H9 (cell line): ENCODE data around the gene IRX2. TPM values are rescaled to one million over a fixed set of nuclear protein-coding genes. Genes with fewer than 3 reads are reported as not detected.

Experiments
- DNase-seq: peaks from one replicate; pipeline ENCODE4 v3.0.0-alpha.2; 2017
- H2AFZ ChIP-seq: one replicate; pipeline ENCODE4 v1.6.1; 2013; ENCODE audit warnings: mild to moderate bottlenecking, low read length, control low read depth, moderate library complexity
- H2AK5ac ChIP-seq: 2 replicates; pipeline ENCODE4 v1.6.1; 2013; ENCODE audit warnings: low read length, control low read depth, mixed read lengths; ENCODE audit not compliant: insufficient read length
- H2BK120ac ChIP-seq: one replicate; pipeline ENCODE4 v1.6.1; 2013; ENCODE audit warnings: low read depth, mild to moderate bottlenecking, low read length, control low read depth, inconsistent platforms; ENCODE audit not compliant: poor library complexity, severe bottlenecking
- H2BK12ac ChIP-seq: 2 replicates; pipeline ENCODE4 v1.6.1; 2013; ENCODE audit warnings: low read length, control low read depth, mixed read lengths, low read depth; ENCODE audit not compliant: insufficient read length
- H2BK15ac ChIP-seq: 2 replicates; pipeline ENCODE4 v1.6.1; 2013; ENCODE audit warnings: low read depth, low read length, control low read depth
- H2BK20ac ChIP-seq: one replicate; pipeline ENCODE4 v1.6.1; 2013; ENCODE audit warnings: low read depth, mild to moderate bottlenecking, low read length, control low read depth, inconsistent platforms; ENCODE audit not compliant: poor library complexity, severe bottlenecking
- H2BK5ac ChIP-seq: 2 replicates; pipeline ENCODE4 v1.6.1; 2013; ENCODE audit warnings: low read length, control low read depth, mixed read lengths; ENCODE audit not compliant: insufficient read length
- H3K14ac ChIP-seq: 2 replicates; pipeline ENCODE4 v1.6.1; 2013; ENCODE audit warnings: low read length, control low read depth; ENCODE audit not compliant: insufficient read depth
- H3K18ac ChIP-seq: 2 replicates; pipeline ENCODE4 v1.6.1; 2013; ENCODE audit warnings: low read depth, mild to moderate bottlenecking, mixed read lengths, low read length, control low read depth; ENCODE audit not compliant: insufficient read length
- H3K23ac ChIP-seq: 2 replicates; pipeline ENCODE4 v1.6.1; 2013; ENCODE audit warnings: low read length, control low read depth, mixed read lengths, low read depth; ENCODE audit not compliant: insufficient read length
- H3K23me2 ChIP-seq: 2 replicates; pipeline ENCODE4 v1.6.1; 2013; ENCODE audit warnings: low read depth, mild to moderate bottlenecking, mixed read lengths, low read length, control low read depth; ENCODE audit not compliant: insufficient read length, poor library complexity, severe bottlenecking
- H3K27ac ChIP-seq: 2 replicates; pipeline ENCODE4 v1.5.1; 2013; ENCODE audit warnings: low read length, control low read depth, mixed read lengths, low read depth; ENCODE audit not compliant: insufficient read length
- H3K27me3 ChIP-seq: 2 replicates; pipeline ENCODE4 v1.6.1; 2013; ENCODE audit warnings: low read length, control low read depth, inconsistent platforms; ENCODE audit not compliant: insufficient read depth
- H3K4ac ChIP-seq: 2 replicates; pipeline ENCODE4 v1.6.1; 2013; ENCODE audit warnings: low read depth, mild to moderate bottlenecking, control low read depth, inconsistent platforms, low read length, moderate library complexity
- H3K4me1 ChIP-seq: 2 replicates; pipeline ENCODE4 v1.6.1; 2013; ENCODE audit warnings: low read length, control low read depth, inconsistent platforms; ENCODE audit not compliant: insufficient read depth
- H3K4me2 ChIP-seq: 2 replicates; pipeline ENCODE4 v1.6.1; 2013; ENCODE audit warnings: low read length, control low read depth, mixed read lengths; ENCODE audit not compliant: insufficient read length, insufficient read depth
- H3K56ac ChIP-seq: 2 replicates; pipeline ENCODE4 v1.6.1; 2013; ENCODE audit warnings: low read depth, mild to moderate bottlenecking, mixed read lengths, low read length, control low read depth; ENCODE audit not compliant: insufficient read length
- H3K79me1 ChIP-seq: 2 replicates; pipeline ENCODE4 v1.6.1; 2013; ENCODE audit warnings: low read depth, mild to moderate bottlenecking, moderate library complexity, low read length, control low read depth, inconsistent platforms; ENCODE audit not compliant: insufficient read depth, poor library complexity, severe bottlenecking
- H3K79me2 ChIP-seq: 2 replicates; pipeline ENCODE4 v1.6.1; 2013; ENCODE audit warnings: low read length, control low read depth, inconsistent platforms; ENCODE audit not compliant: insufficient read depth
- H3K9ac ChIP-seq: 2 replicates; pipeline ENCODE4 v1.6.1; 2013; ENCODE audit warnings: low read length, control low read depth, mixed read lengths; ENCODE audit not compliant: insufficient read length; ENCODE audit errors: extremely low read depth
- H3K9me3 ChIP-seq: one replicate; pipeline ENCODE4 v1.6.1; 2013; ENCODE audit warnings: low read depth, low read length, inconsistent platforms; ENCODE audit not compliant: control insufficient read depth
- H3T11ph ChIP-seq: one replicate; pipeline ENCODE4 v1.6.1; 2013; ENCODE audit warnings: mild to moderate bottlenecking, low read length, control low read depth, inconsistent platforms
- H4K20me1 ChIP-seq: one replicate; pipeline ENCODE4 v1.6.1; 2013; ENCODE audit not compliant: control insufficient read depth, insufficient read length, insufficient read depth
- H4K5ac ChIP-seq: 2 replicates; pipeline ENCODE4 v1.6.1; 2013; ENCODE audit warnings: low read depth, mild to moderate bottlenecking, mixed read lengths, low read length, control low read depth; ENCODE audit not compliant: insufficient read length
- H4K8ac ChIP-seq: replicated peaks from 2 replicates; pipeline ENCODE4 v1.6.1; 2013; ENCODE audit warnings: low read length, control low read depth, mixed read lengths, low read depth; ENCODE audit not compliant: insufficient read length
- H4K91ac ChIP-seq: 2 replicates; pipeline ENCODE4 v1.6.1; 2013; ENCODE audit warnings: low read depth, mild to moderate bottlenecking, moderate library complexity, mixed read lengths, low read length, control low read depth; ENCODE audit not compliant: insufficient read length
- H3K27ac Mint-ChIP-seq, 3 experiments: 2 replicates in 2 of 3; 3 replicates in 1 of 3; pipeline ENCODE4 v1.8.0; 2020 to 2021; ENCODE audit warnings: mixed read lengths in 3 of 3, mild to moderate bottlenecking in 1 of 3, moderate library complexity in 1 of 3
- H3K27me3 Mint-ChIP-seq: 2 replicates; pipeline ENCODE4 v1.8.0; 2021; ENCODE audit warnings: low read depth, mild to moderate bottlenecking, moderate library complexity, mixed read lengths
- H3K36me3 Mint-ChIP-seq, 3 experiments: 2 replicates in 2 of 3; 3 replicates in 1 of 3; pipeline ENCODE4 v1.8.0; 2020 to 2021; ENCODE audit warnings: low read depth in 3 of 3, mixed read lengths in 3 of 3; ENCODE audit not compliant: insufficient read depth in 1 of 3
- H3K4me1 Mint-ChIP-seq, 2 experiments: 2 replicates each; pipeline ENCODE4 v1.8.0; 2020; ENCODE audit warnings: mixed read lengths in 2 of 2
- H3K4me3 Mint-ChIP-seq, 2 experiments: 2 replicates in 1 of 2; 3 replicates in 1 of 2; pipeline ENCODE4 v1.8.0; 2020 to 2021; ENCODE audit warnings: mild to moderate bottlenecking in 2 of 2, mixed read lengths in 2 of 2, moderate library complexity in 1 of 2
- H3K9me3 Mint-ChIP-seq, 2 experiments: 2 replicates in 1 of 2; 3 replicates in 1 of 2; pipeline ENCODE4 v1.8.0; 2020; ENCODE audit warnings: mild to moderate bottlenecking in 2 of 2, mixed read lengths in 2 of 2, moderate library complexity in 1 of 2
- WGBS: extraction: QIAGEN DNeasy Blood & Tissue Kit; methylation state at CpG from one replicate; pipeline ENCODE4 v1.1.7; 2013; ENCODE audit warnings: missing lambda C conversion rate, low lambda C conversion rate, mixed read lengths; ENCODE audit not compliant: insufficient read length; ENCODE audit errors: extremely low coverage; 5-methylcytosine and 5-hydroxymethylcytosine counted together
- total RNA-seq: library from RNA; stranded (reverse); gene quantifications from 2 replicates; pipeline ENCODE4 v1.2.1, GENCODE V29; 2021
- TF ChIP-seq, protein P1 (sequence below): fragments of 200-600 bp; sonication (generic); conservative IDR thresholded peaks from 3 replicates; pipeline ENCODE4 v1.8.0; 2021; ENCODE audit warnings: antibody characterized with exemption, mild to moderate bottlenecking

IRX2 gene
- total RNA-seq, 1 experiment from 2014 or later, result 91.6 TPM

DNA sequence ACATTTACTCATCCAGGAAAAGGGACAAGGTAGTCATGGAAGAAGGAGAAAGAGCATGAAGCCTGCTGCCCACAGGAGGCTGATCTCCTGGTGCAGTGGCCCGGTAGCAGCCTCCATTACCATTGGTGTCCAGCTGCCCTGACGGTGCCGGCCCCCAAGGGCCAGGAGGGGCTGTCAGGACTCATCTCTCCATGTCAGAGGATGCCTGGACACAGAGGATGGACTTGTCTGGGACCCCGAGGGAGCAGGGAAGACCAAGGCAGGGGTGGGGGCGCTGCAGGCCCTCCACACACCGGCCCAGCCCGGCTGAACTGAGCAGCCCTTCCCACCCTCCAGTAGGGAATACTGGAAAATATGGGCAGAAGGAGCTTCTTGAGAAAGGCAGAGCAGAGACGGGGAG is 52.2 kb downstream of the IRX2 start:
- Mint-ChIP-seq H3K4me3 (no peak overlapping the region), H3K36me3 (peaks cover 0 to 4% (median 0%) of the 10 kb centered on the region in 3 experiments; a peak in 1 of 7 replicates), H3K9me3 (no peaks in the 10 kb centered on the region; a peak in 1 of 5 replicates), H3K27ac (no peak overlapping the region; a peak in 1 of 7 replicates), H3K27me3 (peaks cover 12% of the 10 kb centered on the region), H3K4me1 (peaks cover 3 to 8% of the 10 kb centered on the region in 2 experiments; a peak in 2 of 4 replicates)
- Histone ChIP-seq H2BK12ac (no peak overlapping the region), H3K9ac (no peak overlapping the region), H3K9me3 (no peaks in the 10 kb centered on the region), H3K56ac (no peak overlapping the region), H3K14ac (no peak overlapping the region), H3K23me2 (no peaks in the 10 kb centered on the region), H3K79me2 (no peaks in the 10 kb centered on the region), H3K18ac (no peak overlapping the region), H4K5ac (no peak overlapping the region), H2AFZ (no peak overlapping the region), H2AK5ac (no peak overlapping the region), H4K91ac (no peak overlapping the region), H4K20me1 (no peaks in the 10 kb centered on the region), H4K8ac (no peak overlapping the region), H3T11ph (no peak overlapping the region), H2BK120ac (no peak overlapping the region), H3K27ac (no peak overlapping the region), H3K4me1 (no peaks in the 10 kb centered on the region), H3K27me3 (no peaks in the 10 kb centered on the region), H3K4ac (no peak overlapping the region), H2BK5ac (no peak overlapping the region), H3K23ac (no peak overlapping the region), H3K4me2 (no peak overlapping the region), H2BK15ac (no peak overlapping the region), H2BK20ac (no peak overlapping the region), H3K79me1 (no peaks in the 10 kb centered on the region)
- WGBS, result no CpG with 5 or more reads among the region's 8 CpGs
- no peak for DNase-seq
- TF ChIP-seq, protein P1, sequence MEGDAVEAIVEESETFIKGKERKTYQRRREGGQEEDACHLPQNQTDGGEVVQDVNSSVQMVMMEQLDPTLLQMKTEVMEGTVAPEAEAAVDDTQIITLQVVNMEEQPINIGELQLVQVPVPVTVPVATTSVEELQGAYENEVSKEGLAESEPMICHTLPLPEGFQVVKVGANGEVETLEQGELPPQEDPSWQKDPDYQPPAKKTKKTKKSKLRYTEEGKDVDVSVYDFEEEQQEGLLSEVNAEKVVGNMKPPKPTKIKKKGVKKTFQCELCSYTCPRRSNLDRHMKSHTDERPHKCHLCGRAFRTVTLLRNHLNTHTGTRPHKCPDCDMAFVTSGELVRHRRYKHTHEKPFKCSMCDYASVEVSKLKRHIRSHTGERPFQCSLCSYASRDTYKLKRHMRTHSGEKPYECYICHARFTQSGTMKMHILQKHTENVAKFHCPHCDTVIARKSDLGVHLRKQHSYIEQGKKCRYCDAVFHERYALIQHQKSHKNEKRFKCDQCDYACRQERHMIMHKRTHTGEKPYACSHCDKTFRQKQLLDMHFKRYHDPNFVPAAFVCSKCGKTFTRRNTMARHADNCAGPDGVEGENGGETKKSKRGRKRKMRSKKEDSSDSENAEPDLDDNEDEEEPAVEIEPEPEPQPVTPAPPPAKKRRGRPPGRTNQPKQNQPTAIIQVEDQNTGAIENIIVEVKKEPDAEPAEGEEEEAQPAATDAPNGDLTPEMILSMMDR, result no peak
